Natural killer cell (primary cell): Measurements from ENCODE around the gene GBE1. TPM values are rescaled to one million over a fixed set of nuclear protein-coding genes. Genes with fewer than 3 reads are reported as not detected.
"Not testable (repeated sequence)": the region's sequence is repeated elsewhere in the genome, so short reads cannot be mapped to it uniquely, and the experiment has no call there.

Source experiments
- ATAC-seq, 3 donors: fragments of 150-1000 bp in 2 of 3; fragments of 200-7000 bp in 1 of 3; cut with Tn5 transposase; 1 replicate in 1 of 3; 2 replicates in 2 of 3; pipeline ENCODE4 v1.10.0; 2021; ENCODE audit warnings: mild to moderate bottlenecking in 2 of 3, moderate library complexity in 2 of 3
- DNase-seq, 2 donors: peaks; one replicate each; pipeline versions ENCODE4 v3.0.0 to v3.0.0-alpha.2; 2013 to 2021; ENCODE audit warnings: mixed read lengths in 1 of 2
- H3K27ac ChIP-seq: one replicate; pipeline ENCODE4 v1.5.1; 2013; ENCODE audit warnings: mild to moderate bottlenecking, low read length
- H3K27me3 ChIP-seq: one replicate; pipeline ENCODE4 v1.6.1; 2013; ENCODE audit warnings: low read length; ENCODE audit not compliant: control insufficient read depth, insufficient read depth
- H3K36me3 ChIP-seq: one replicate; pipeline ENCODE4 v1.6.1; 2013; ENCODE audit warnings: low read length; ENCODE audit not compliant: control insufficient read depth, insufficient read depth
- H3K4me1 ChIP-seq: one replicate; pipeline ENCODE4 v1.6.1; 2013; ENCODE audit warnings: low read length; ENCODE audit not compliant: control insufficient read depth, insufficient read depth
- H3K4me3 ChIP-seq: one replicate; pipeline ENCODE4 v1.5.1; 2013; ENCODE audit warnings: low read length
- H3K9me3 ChIP-seq: one replicate; pipeline ENCODE4 v1.6.1; 2013; ENCODE audit warnings: low read length; ENCODE audit not compliant: control insufficient read depth, insufficient read depth
- H3K27ac Mint-ChIP-seq, 2 donors: one replicate each; pipeline ENCODE4 v1.8.0; 2022; ENCODE audit warnings: mild to moderate bottlenecking in 2 of 2, mixed read lengths in 2 of 2, moderate library complexity in 1 of 2
- H3K27me3 Mint-ChIP-seq, 2 donors: one replicate each; pipeline ENCODE4 v1.8.0; 2022; ENCODE audit warnings: low read depth in 2 of 2, mixed read lengths in 2 of 2
- H3K36me3 Mint-ChIP-seq: one replicate; pipeline ENCODE4 v1.8.0; 2022; ENCODE audit warnings: mixed read lengths
- H3K4me1 Mint-ChIP-seq, 2 donors: one replicate each; pipeline ENCODE4 v1.8.0; 2022; ENCODE audit warnings: mixed read lengths in 2 of 2
- H3K4me3 Mint-ChIP-seq: one replicate; pipeline ENCODE4 v1.8.0; 2022; ENCODE audit warnings: mild to moderate bottlenecking, moderate library complexity, mixed read lengths
- H3K9me3 Mint-ChIP-seq, 2 donors: one replicate each; pipeline ENCODE4 v1.8.0; 2022; ENCODE audit warnings: mixed read lengths in 2 of 2
- CTCF ChIP-seq: fragments of 200-600 bp; IDR thresholded peaks from one replicate; pipeline ENCODE4 v1.8.0; 2022; ENCODE audit warnings: antibody characterized with exemption
- WGBS: methylation state at CpG from one replicate; pipeline ENCODE4 v1.1.7; 2013; ENCODE audit warnings: missing lambda C conversion rate; ENCODE audit not compliant: insufficient coverage; 5-methylcytosine and 5-hydroxymethylcytosine counted together
- intact Hi-C: fragments of 100-400 bp; cut with micrococcal nuclease; formaldehyde crosslinking; loops from one replicate; pipeline ENCODE4 v1.14.2; 2022
- total RNA-seq, 4 donors: library from RNA; stranded (reverse); fragments of 120-200 nt in 1 of 4; gene quantifications; one replicate each; pipeline versions ENCODE4 v1.2.3 to v1.2.4, GENCODE V29; 2013 to 2022

The GBE1 gene
- total RNA-seq, 3 donors from 2014 or later (not counting 1 experiment from before 2014, with no cell fraction given) = 8.8 to 11.8 (median 9.7) TPM

DNA sequence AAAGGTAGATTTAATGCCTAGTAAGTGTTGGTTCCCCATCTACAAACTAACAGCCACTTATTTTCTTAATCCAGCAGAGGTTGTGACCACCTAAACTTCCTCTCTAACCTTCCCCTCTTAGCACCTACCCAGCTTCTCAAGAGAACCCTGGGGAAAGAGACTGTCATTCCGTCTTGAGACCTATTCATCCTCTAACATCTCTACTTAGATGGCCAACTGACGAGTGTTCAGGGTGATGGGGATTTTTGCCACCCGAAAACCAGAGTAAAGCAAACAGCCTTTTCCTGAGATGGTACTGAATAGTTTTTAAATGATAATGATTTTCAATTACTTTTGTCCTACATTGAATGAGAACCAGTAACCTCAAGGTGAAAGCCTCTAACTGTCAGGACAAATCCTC is 9.3 kb upstream of the GBE1 start:
- Histone ChIP-seq H3K27me3 (peaks cover 2% of the 10 kb centered on the region), H3K36me3 (no peaks in the 10 kb centered on the region), H3K9me3 (no peaks in the 10 kb centered on the region), H3K27ac (no peak overlapping the region), H3K4me3 (no peak overlapping the region), H3K4me1 (no peaks in the 10 kb centered on the region)
- Mint-ChIP-seq H3K9me3 (no peaks in the 10 kb centered on the region), H3K4me3 (no peak overlapping the region), H3K4me1 (no peaks in the 10 kb centered on the region), H3K27ac (no peak overlapping the region), H3K27me3 (peaks cover 17 to 30% of the 10 kb centered on the region in 2 donors), H3K36me3 (no peaks in the 10 kb centered on the region)
- DNase-seq (no peak), ATAC-seq (no peak)
- intact Hi-C loops = no loop called here
- no CpG with 5 or more reads among the region's 3 CpGs for WGBS
- no peak for TF ChIP-seq CTCF

DNA sequence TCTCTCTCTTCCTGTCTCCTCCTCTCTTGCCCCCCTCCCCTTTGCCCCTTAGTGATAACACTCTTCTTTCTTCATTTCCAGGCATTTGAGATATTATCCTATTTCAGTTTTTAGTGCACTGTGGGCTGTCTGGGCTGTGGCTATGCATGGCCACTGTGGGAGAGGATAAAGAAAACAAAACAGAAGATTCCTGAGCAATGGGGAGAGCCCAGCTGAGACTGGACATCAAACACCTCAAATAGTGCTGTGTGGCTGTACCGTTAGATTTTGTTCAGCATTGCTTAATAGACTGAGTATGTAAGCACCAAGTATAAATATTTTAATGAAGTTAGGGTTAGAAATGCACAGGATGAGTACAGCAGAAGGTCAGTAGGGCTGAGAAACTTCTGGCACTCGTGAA is 7.9 kb upstream of the GBE1 start:
- H3K36me3 ChIP-seq = no peaks in the 10 kb centered on the region
- Mint-ChIP-seq H3K36me3 (no peaks in the 10 kb centered on the region), H3K9me3 (no peaks in the 10 kb centered on the region), H3K27ac (no peak overlapping the region), H3K4me3 (no peak overlapping the region), H3K4me1 (no peaks in the 10 kb centered on the region), H3K27me3 (peaks cover 17 to 30% of the 10 kb centered on the region in 2 donors)
- H3K27ac ChIP-seq = no peak overlapping the region
- no peaks in the 10 kb centered on the region for H3K9me3 ChIP-seq
- no peak overlapping the region for H3K4me3 ChIP-seq
- H3K27me3 ChIP-seq = peaks cover 2% of the 10 kb centered on the region
- H3K4me1 ChIP-seq = no peaks in the 10 kb centered on the region
- WGBS = 97% methylated on average over 2 of the region's 2 CpGs
- TF ChIP-seq CTCF = no peak
- no peak for ATAC-seq
- DNase-seq = no peak
- intact Hi-C loops = no loop called here

DNA sequence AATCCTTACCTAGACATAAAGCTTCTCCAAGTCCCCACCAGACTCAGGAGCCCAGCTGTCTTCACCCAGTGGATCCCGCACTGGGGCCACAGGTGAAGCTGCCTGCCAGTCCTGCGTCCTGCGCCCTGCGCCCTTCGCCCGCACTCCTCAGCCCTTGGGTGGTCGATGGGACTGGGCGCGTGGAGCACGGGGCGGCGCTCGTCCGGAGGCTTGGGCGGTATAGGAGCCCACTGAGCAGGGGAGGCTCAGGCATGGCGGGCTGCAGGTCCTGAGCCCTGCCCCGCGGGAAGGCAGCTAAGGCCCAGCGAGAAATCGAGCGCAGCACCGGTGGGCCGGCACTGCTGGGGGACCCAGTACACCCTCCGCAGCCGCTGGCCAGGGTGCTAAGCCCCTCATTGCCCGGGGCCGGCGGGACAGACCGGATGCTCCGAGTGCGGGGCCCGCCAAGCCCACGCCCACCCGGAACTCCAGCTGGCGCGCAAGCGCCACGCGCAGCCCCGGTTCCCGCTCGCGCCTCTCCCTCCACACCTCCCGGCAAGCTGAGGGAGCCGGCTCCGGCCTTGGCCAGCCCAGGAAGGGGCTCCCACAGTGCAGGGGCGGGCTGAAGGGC is 5.9 kb upstream of the GBE1 start:
- H3K4me3 ChIP-seq, H3K9me3 Mint-ChIP-seq, H3K36me3 Mint-ChIP-seq, H3K27me3 ChIP-seq, H3K4me1 ChIP-seq, H3K27ac ChIP-seq, H3K36me3 ChIP-seq, ATAC-seq, H3K4me3 Mint-ChIP-seq, H3K27ac Mint-ChIP-seq, intact Hi-C loops, DNase-seq, H3K9me3 ChIP-seq, H3K4me1 Mint-ChIP-seq: not testable (repeated sequence)
- WGBS = 97% methylated on average over 47 of the region's 47 CpGs
- H3K27me3 Mint-ChIP-seq = peaks cover 15 to 22% of the 10 kb centered on the region in 2 donors

DNA sequence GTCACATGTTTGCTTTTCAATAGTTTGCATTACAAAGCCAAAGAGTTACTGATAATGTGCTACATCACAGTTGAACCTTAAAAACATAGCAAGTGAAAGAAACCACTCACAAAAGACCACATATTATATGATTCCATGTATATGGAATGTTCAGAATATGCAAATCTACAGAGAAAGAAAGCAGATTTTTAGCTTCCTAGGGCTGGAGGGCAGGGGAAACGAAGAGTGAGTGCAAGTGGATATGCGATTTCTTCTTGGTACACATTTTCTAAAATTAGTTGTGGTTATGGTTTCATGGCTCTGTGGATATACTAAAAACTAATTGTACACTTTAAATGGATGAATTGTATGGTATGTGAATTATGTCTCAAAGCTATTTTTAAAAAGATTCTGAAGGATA is 4.0 kb upstream of the GBE1 start:
- Histone ChIP-seq H3K27ac (no peak overlapping the region), H3K27me3 (no peaks in the 10 kb centered on the region), H3K4me1 (peaks cover 3% of the 10 kb centered on the region), H3K4me3 (no peak overlapping the region), H3K9me3 (no peaks in the 10 kb centered on the region), H3K36me3 (no peaks in the 10 kb centered on the region)
- H3K4me1 Mint-ChIP-seq = peaks cover 12 to 17% of the 10 kb centered on the region in 2 donors
- H3K27ac Mint-ChIP-seq = no peak overlapping the region
- DNase-seq = no peak
- no peak for TF ChIP-seq CTCF
- no peak for ATAC-seq
- intact Hi-C loops = no loop called here
- peaks cover 3 to 7% of the 10 kb centered on the region in 2 donors for H3K27me3 Mint-ChIP-seq
- WGBS = 63% methylated on average over 2 of the region's 2 CpGs
- no peak overlapping the region for H3K4me3 Mint-ChIP-seq
- no peaks in the 10 kb centered on the region for H3K9me3 Mint-ChIP-seq
- no peaks in the 10 kb centered on the region for H3K36me3 Mint-ChIP-seq
